Activated CD4-positive, CD25-positive, alpha-beta regulatory T cell (primary cell): ENCODE results near the gene FAAP100.

ENCODE experiments used
- DNase-seq, 4 experiments: peaks; one replicate each; lab custom pipeline; 2025; lab: John Stamatoyannopoulos, UW

Gene FAAP100

GRCh38 chr17:81524865-81525159 is 27.3 kb downstream of the FAAP100 start:
- no peak for DNase-seq

- no peak for DNase-seq
Observed at GRCh38 chr17:81524039-81524864, 27.9 kb downstream of the FAAP100 start.

GRCh38 chr17:81523402-81524038 is 28.6 kb downstream of the FAAP100 start:
- DNase-seq, result no peak

- no peak for DNase-seq
Observed at GRCh38 chr17:81522491-81523401, 29.4 kb downstream of the FAAP100 start.

- no peak for DNase-seq
Observed at GRCh38 chr17:81520021-81520901, 31.9 kb downstream of the FAAP100 start.

GRCh38 chr17:81519284-81520020 is 32.7 kb downstream of the FAAP100 start:
- peak in 3 of 4 experiments; percentile 35 to 57 (median 47) for DNase-seq

- DNase-seq, result no peak
Observed at GRCh38 chr17:81518785-81519283, 33.3 kb downstream of the FAAP100 start.

- DNase-seq, result no peak
Observed at GRCh38 chr17:81518113-81518784, 33.9 kb downstream of the FAAP100 start.

- DNase-seq, result no peak
Observed at GRCh38 chr17:81517339-81518112, 34.6 kb downstream of the FAAP100 start.

GRCh38 chr17:81517009-81517338 is 35.2 kb downstream of the FAAP100 start:
- no peak for DNase-seq

- DNase-seq, result no peak
Observed at GRCh38 chr17:81516439-81516838, 35.7 kb downstream of the FAAP100 start.

GRCh38 chr17:81515530-81516041 is 36.6 kb downstream of the FAAP100 start:
- DNase-seq, result no peak

- DNase-seq, result peak in 3 of 4 experiments; percentile 43 to 61 (median 47)
Observed at GRCh38 chr17:81514739-81515529, 37.2 kb downstream of the FAAP100 start.

- no peak for DNase-seq
Observed at GRCh38 chr17:81514489-81514738, 37.7 kb downstream of the FAAP100 start.

GRCh38 chr17:81513753-81514488 is 38.2 kb downstream of the FAAP100 start:
- DNase-seq, result no peak

- DNase-seq, result peak in 2 of 4 experiments; percentile 42 to 54
Observed at GRCh38 chr17:81513372-81513752, 38.8 kb downstream of the FAAP100 start.

- DNase-seq, result peak; percentile 80 to 91 (median 86)
Observed at GRCh38 chr17:81512562-81513371, 39.4 kb downstream of the FAAP100 start, which contains the start of gene ACTG1. Gene ACTG1 (minus strand): TSS chr17:81512799. CDS start chr17:81512354, 445 bp downstream.
